ENCODE data around the gene ILDR2. TPM values are rescaled to one million over a fixed set of nuclear protein-coding genes. Genes with fewer than 3 reads are reported as not detected.

Gene ILDR2
- total RNA-seq, 1 donor from 2014 or later = 3.6 TPM

DNA sequence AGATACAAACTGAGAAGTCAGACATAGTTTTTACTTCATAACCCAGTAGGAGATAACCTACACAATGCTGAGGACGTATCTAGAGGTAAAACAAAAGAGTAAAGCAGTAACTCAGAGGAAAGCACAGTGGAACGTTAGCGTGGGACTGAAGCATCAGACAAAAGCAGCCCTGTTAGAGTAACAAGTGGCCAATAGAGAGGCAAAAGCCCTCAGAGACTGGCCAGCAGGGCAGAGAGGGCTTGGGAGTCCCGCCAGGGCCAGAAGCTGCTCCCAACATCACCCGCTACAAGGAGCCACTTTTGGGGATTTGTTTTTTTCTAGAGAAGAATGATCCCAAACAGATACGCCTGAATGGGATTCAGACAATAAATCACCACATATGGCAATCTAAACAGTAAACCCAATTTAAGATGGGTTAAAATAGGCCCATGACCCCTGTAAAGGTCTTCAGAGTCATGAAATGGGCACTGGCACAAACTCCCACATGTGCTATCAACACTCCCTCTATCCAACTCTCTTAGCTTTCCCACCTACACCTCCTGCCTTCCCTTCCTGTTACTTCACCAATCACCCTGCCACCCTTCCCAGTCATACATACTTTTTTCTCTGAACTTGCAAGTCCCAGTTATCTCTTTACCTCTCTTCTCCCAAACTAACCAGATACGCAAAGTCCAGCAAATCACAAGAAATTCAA lies 116.5 kb downstream of the ILDR2 start:
- intact Hi-C loops (cut with micrococcal nuclease) = no loop called here
- TF ChIP-seq, protein P1, sequence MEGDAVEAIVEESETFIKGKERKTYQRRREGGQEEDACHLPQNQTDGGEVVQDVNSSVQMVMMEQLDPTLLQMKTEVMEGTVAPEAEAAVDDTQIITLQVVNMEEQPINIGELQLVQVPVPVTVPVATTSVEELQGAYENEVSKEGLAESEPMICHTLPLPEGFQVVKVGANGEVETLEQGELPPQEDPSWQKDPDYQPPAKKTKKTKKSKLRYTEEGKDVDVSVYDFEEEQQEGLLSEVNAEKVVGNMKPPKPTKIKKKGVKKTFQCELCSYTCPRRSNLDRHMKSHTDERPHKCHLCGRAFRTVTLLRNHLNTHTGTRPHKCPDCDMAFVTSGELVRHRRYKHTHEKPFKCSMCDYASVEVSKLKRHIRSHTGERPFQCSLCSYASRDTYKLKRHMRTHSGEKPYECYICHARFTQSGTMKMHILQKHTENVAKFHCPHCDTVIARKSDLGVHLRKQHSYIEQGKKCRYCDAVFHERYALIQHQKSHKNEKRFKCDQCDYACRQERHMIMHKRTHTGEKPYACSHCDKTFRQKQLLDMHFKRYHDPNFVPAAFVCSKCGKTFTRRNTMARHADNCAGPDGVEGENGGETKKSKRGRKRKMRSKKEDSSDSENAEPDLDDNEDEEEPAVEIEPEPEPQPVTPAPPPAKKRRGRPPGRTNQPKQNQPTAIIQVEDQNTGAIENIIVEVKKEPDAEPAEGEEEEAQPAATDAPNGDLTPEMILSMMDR (IDR thresholded peaks at IDR 0.05; ENCODE audit: borderline replicate concordance) = no peak
- Histone ChIP-seq H3K27me3 (ENCODE audit: low read depth) (no peaks in the 10 kb centered on the region), H3K36me3 (peaks cover 90% of the 10 kb centered on the region), H3K27ac (replicated peaks) (peak overlapping the region; percentile 16), H3K4me3 (no peak overlapping the region), H3K4me1 (peaks cover 20% of the 10 kb centered on the region), H3K9me3 (replicated peaks) (no peaks in the 10 kb centered on the region)
- DNase-seq = no peak

Other genes starting within 250 kb of the ILDR2 start
- gene POGK, start 136.1 kb downstream of the ILDR2 start, total RNA-seq = 14.1 TPM
- 10.2 TPM for gene TADA1, start 99.3 kb downstream of the ILDR2 start, total RNA-seq
- gene MAEL, start 13.7 kb upstream of the ILDR2 start, total RNA-seq = 1.4 TPM
- gene GPA33, start 114.8 kb upstream of the ILDR2 start, total RNA-seq = 0.91 TPM
- 177 TPM for gene STYXL2, start 118.5 kb upstream of the ILDR2 start, total RNA-seq
- 7.5 TPM for gene POU2F1, start 245.3 kb upstream of the ILDR2 start, total RNA-seq